SK-N-SH treated with all-trans-retinoic acid at 6 μM for 48 hours (cell line): ENCODE results near the gene MYOCOS.

ENCODE experiments used
- ARNTL ChIP-seq: fragments of 450-650 bp; formaldehyde crosslinking; IDR thresholded peaks from 2 replicates; pipeline ENCODE4 v1.5.0; 2020; ENCODE audit warnings: low read depth, mild to moderate bottlenecking, moderate library complexity, borderline replicate concordance
- BACH2 ChIP-seq: fragments of 250-450 bp; sonication (Bioruptor Pico); IDR thresholded peaks from 2 replicates; pipeline ENCODE4 v1.9.0; 2021; ENCODE audit warnings: mild to moderate bottlenecking, borderline replicate concordance
- ZFP3 ChIP-seq: fragments of 250-450 bp; sonication (Bioruptor Pico); IDR thresholded peaks from 2 replicates; pipeline ENCODE4 v1.5.0; 2020; ENCODE audit warnings: mild to moderate bottlenecking, moderate library complexity
- TF ChIP-seq, protein P1 (sequence below): fragments of 250-450 bp; sonication (Bioruptor Pico); IDR thresholded peaks from 2 replicates; pipeline ENCODE4 v1.8.0; 2021; ENCODE audit warnings: low read depth, mild to moderate bottlenecking, moderate library complexity, borderline replicate concordance

DNA sequence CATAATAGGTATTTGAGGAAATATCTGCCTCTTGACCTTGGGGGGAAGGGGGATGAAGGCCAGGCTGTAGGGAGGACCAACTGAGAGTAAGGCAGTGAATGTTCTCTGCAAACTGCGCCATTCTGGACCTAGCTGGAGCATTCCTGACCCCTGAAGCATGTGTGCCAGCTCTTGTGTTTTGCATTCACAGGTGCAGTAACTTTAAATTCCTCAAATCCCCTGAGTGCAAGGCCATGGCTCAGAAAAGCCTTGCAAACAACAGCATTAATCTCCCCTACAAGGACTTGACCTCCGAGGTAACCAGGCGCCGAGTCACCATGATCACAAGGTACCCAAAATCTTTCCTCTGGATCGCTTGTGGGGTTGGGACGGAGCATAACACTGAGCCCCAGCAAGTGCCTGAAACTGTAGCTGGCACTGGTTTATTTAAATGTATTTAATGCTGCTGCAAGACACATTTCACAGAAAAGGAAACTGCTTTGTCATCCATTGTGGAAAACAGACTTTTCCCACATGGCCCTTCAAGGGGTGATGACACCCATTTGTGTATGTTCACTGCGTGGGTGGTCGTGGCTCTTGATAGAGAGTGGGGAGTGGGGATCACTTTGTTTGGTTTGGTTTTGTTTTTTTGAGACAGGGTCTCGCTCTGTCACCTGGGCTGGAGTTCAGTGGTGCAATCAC, 1.7 kb downstream of the MYOCOS start:
- no peak for TF ChIP-seq BACH2
- TF ChIP-seq ARNTL = no peak
- no peak for TF ChIP-seq ZFP3 (CRISPR knock-in tag)
- TF ChIP-seq, protein P1, sequence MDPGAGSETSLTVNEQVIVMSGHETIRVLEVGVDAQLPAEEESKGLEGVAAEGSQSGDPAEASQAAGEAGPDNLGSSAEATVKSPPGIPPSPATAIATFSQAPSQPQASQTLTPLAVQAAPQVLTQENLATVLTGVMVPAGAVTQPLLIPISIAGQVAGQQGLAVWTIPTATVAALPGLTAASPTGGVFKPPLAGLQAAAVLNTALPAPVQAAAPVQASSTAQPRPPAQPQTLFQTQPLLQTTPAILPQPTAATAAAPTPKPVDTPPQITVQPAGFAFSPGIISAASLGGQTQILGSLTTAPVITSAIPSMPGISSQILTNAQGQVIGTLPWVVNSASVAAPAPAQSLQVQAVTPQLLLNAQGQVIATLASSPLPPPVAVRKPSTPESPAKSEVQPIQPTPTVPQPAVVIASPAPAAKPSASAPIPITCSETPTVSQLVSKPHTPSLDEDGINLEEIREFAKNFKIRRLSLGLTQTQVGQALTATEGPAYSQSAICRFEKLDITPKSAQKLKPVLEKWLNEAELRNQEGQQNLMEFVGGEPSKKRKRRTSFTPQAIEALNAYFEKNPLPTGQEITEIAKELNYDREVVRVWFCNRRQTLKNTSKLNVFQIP = no peak
